Measurements from ENCODE around the gene SPRTN.

The SPRTN gene

GRCh38 chr1:231387770-231388669 is 49.9 kb downstream of the SPRTN start:
- DNase-seq (ENCODE audit: extremely low read depth, low read depth), result no peak

GRCh38 chr1:231390071-231390470 is 52.0 kb downstream of the SPRTN start:
- DNase-seq (ENCODE audit: extremely low read depth, low read depth), result no peak
- TF ChIP-seq, protein P1, sequence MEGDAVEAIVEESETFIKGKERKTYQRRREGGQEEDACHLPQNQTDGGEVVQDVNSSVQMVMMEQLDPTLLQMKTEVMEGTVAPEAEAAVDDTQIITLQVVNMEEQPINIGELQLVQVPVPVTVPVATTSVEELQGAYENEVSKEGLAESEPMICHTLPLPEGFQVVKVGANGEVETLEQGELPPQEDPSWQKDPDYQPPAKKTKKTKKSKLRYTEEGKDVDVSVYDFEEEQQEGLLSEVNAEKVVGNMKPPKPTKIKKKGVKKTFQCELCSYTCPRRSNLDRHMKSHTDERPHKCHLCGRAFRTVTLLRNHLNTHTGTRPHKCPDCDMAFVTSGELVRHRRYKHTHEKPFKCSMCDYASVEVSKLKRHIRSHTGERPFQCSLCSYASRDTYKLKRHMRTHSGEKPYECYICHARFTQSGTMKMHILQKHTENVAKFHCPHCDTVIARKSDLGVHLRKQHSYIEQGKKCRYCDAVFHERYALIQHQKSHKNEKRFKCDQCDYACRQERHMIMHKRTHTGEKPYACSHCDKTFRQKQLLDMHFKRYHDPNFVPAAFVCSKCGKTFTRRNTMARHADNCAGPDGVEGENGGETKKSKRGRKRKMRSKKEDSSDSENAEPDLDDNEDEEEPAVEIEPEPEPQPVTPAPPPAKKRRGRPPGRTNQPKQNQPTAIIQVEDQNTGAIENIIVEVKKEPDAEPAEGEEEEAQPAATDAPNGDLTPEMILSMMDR (IDR thresholded peaks at IDR 0.05; ENCODE audit: low read depth, low read length), result no peak

More at GRCh38 chr1:231387770-231388669, 49.9 kb downstream of the SPRTN start:
- TF ChIP-seq, protein P1 (IDR thresholded peaks at IDR 0.05; ENCODE audit: low read depth, low read length), result no peak

- TF ChIP-seq, protein P1 (IDR thresholded peaks at IDR 0.05; ENCODE audit: low read depth, low read length), result no peak
- DNase-seq (ENCODE audit: extremely low read depth, low read depth), result no peak
These were observed 54.5 kb downstream of the SPRTN start for GRCh38 chr1:231392389-231393131.

DNA sequence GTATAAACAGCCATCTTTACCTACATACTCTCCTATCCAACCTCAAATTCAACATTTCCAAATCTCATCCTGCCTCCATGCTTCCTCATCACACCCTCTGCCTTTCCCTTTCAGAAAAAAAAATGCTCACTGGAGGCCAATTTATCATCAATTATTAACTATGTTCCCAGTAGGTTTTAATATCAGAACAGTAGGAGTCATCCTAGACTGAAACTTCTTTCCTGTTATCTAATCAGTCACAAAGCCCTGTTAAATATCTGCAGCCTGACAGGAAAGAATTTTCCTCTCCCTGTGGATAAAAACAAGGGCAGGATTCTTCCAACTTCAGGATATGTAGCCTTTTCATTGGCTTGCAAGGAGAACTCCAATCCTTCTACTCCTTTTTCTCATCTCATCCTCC is 55.6 kb downstream of the SPRTN start:
- no peak for DNase-seq (ENCODE audit: extremely low read depth, low read depth)
- TF ChIP-seq, protein P1 (IDR thresholded peaks at IDR 0.05; ENCODE audit: low read depth, low read length), result no peak

DNA sequence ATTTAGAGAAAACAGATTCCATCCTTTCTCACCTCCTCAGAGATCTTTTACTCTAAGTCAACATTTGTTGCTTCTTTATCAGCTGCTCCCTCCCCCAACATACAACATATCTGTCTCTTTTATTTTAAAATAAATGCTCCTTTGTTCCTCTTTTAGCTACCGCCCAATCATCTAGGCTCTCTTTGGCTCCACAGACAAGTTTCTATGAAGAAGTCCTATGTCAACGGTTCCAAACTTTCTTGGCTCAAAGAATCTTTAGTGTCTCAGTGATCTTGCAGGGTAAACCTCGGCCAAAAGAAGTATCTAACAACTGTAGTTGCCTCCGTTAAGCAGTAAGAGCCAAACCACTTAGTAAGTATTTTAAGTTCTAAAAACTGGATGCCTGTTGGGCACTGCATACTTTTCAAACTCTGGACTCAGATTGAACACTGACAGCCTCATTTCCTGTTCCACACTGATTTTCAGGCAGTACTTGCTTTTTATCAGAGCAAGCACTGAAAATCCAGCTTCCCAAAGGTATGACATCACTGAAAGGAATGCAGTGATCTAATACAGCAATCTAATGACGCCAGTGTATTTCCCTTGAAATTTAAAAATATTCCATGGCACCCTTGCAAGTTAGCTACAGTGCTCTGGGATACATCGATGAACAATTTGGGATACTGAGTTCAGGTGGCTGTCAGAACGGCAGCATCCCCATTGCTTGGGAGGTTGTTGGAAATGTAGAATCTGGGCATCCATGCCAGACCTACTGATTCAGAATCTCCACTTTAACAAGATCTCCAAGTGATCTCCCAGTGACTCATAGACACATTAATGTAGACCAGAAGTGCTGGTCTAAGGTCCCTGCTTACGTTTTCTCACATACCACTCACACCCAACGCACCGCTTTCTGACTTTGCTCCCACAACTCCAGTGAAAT is 57.2 kb downstream of the SPRTN start:
- peak; percentile 57 for DNase-seq (ENCODE audit: extremely low read depth, low read depth)
- TF ChIP-seq, protein P1 (IDR thresholded peaks at IDR 0.05; ENCODE audit: low read depth, low read length), result no peak

- no peak for DNase-seq (ENCODE audit: extremely low read depth, low read depth)
- TF ChIP-seq, protein P1 (IDR thresholded peaks at IDR 0.05; ENCODE audit: low read depth, low read length), result no peak
These were observed 57.9 kb downstream of the SPRTN start for GRCh38 chr1:231395998-231396390.
